LoVo (cell line): ENCODE results near the gene CDC42EP3.

ENCODE experiments used
- DNase-seq: peaks from one replicate; pipeline ENCODE4 v3.0.0-alpha.2; 2016; ENCODE audit warnings: low spot score

The CDC42EP3 gene

DNA sequence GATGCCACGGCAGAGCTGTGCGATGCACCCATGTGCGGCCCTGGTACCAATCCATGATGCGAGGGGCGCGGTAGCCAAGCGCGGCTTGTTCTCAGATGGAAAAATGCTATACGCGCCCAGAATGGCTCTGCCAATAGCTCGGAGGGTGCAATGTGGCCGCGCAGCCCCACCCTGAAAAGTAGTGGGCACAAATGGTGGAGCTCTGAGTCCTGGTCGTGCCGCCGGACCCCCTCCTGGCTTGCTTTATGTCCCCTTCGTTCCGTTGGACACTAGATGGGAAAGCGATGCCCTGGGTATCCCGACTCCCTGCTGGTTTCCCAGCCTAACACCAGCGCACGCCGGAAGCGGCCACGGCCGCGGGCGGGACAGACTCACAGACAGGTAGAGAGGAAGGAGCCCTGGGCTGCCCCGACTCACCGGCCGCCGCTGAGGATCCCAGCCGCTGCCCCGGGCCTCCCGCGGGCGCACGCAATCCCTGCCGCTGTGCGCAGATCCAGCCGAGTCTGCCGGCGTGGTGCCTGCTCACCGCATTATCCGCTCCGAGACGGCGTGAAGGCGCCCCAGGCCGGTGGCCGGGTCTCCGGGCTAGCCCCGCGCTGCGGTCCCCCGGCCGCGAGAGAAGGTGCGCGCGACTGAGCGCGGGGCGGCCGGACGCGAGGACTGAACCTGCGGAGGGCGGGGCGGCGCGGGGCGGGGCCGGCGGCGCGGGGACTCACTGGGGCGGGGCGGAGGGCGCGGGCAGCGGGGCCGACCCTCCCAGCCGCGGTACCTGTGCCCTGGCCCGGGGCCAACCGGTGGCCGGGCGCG, at the start of gene CDC42EP3:
TSS of gene CDC42EP3 (minus strand) at position 634 of the 807 bp plus-strand sequence. CDS start 25,055 bp downstream, outside the sequence.
- DNase-seq = peak; percentile 71

DNA sequence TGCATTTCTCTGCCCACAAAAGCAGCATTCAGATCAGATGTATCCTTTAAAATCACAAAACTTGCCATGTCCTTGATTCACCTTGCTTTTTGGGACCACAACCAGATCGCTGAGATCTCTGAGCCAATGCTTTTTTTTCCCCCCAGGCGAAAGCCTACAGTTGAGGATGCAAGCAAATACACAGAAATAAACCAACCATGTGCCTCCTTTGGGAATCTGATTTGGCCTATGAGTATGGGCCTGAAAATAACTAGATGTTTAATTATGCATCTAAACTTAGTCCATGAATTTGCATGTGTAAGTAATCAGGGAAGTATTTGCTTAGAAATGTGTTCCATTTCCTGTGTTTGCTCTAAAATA, 49.7 kb upstream of the CDC42EP3 start:
- DNase-seq = no peak

GRCh38 chr2:37720533-37721200, 49.2 kb upstream of the CDC42EP3 start:
- no peak for DNase-seq

- no peak for DNase-seq
Measured at GRCh38 chr2:37718515-37719161, 47.2 kb upstream of the CDC42EP3 start.

GRCh38 chr2:37713258-37713700, 41.8 kb upstream of the CDC42EP3 start:
- DNase-seq = peak; percentile 32

GRCh38 chr2:37711831-37712230, 40.4 kb upstream of the CDC42EP3 start:
- DNase-seq = no peak

GRCh38 chr2:37711308-37711731, 39.9 kb upstream of the CDC42EP3 start:
- DNase-seq = peak; percentile 76

- no peak for DNase-seq
Measured at GRCh38 chr2:37709111-37709510, 37.7 kb upstream of the CDC42EP3 start.

DNA sequence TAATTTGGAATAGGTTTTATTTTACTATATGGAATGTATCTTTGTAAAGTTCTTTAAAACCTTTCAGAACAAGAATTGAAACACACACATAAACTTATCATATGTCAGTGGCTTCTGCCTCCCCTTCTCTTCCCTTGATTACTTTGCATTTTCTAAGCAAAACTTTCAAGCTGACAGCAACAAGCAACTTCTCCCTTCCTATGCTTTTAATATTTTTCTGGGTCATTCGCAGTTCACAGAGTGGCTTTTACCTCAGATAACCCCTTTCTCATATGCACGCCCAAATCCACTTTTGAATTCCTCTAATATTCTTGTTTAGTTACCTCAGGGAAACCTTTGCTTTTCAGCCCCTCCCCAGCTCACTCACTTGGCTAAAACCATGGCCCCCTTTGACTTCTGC, 36.7 kb upstream of the CDC42EP3 start:
- DNase-seq = no peak

- DNase-seq = no peak
Measured at GRCh38 chr2:37707393-37707792, 36.0 kb upstream of the CDC42EP3 start.

GRCh38 chr2:37706334-37707183, 35.1 kb upstream of the CDC42EP3 start:
- DNase-seq = no peak

DNA sequence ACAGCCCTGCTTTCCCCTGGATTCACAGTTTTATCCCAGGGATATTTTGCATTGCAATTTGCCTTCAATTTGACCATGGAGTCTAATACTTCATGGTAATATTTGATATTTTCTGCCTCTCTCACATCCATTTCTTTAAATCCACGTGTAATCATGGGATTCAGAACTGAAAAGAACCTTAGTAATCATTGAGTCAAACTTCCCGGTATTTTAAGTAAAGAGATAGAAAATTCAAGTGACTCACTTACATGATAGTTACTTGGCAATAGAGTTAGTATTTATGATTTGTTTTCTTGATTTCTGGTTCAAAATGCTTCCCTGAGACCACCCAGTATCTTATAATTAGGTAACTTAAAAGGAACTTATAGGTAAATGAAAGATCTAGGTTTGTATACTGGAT, 33.7 kb upstream of the CDC42EP3 start:
- no peak for DNase-seq

GRCh38 chr2:37698931-37699481, 27.6 kb upstream of the CDC42EP3 start:
- DNase-seq = no peak

DNA sequence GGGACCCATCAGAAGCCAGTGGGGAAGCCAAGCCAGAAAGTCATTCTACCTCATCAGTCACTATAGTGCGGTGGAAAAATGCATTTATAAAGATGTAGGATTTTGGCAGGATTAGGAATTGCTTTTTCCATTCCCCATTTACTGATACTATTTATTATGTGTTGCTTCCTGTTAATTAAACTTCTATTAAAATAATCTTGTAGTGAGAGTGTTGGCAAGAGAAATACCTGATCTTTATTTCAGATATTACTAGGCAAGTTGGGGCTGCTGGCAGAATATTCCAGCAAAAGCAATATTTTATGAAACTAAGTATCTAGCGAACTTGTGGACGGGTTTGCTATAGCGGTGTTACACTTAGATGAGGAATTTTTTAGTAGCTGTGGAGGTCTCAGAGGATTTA, 23.9 kb upstream of the CDC42EP3 start:
- no peak for DNase-seq

GRCh38 chr2:37692711-37693110, 21.3 kb upstream of the CDC42EP3 start:
- DNase-seq = no peak

GRCh38 chr2:37689751-37690150, 18.3 kb upstream of the CDC42EP3 start:
- no peak for DNase-seq

DNA sequence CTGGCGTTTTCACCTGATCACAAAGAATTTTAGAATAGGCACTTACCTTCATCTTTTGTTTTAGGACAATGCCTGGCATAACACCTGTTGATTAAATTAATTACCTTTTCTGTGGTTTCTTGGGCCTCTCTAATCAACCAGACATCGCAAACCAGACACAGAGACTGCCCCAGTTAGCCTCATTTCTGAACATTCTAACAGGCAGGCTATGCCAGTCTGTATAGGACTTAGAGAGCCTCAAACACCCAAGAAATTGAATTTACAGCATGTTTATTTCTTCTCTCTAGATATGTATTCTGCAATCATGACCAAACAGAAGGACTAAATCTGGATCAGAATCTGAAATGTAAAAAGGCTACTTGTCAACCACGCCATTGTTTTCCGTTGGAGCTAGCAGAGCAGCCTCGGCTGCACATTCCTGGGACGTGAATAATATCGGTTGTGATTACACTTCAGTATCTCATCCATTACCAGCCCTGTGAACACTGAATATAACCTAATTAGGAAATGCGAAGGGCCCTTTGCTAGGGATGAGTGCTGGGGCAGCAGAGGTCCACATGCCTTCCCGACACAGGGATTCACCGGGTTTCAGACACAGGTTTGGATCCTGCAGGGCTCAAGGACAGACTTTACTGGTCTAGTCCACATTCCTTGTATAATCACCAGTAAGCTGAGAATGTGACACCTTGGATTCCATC, 17.5 kb upstream of the CDC42EP3 start:
- no peak for DNase-seq

GRCh38 chr2:37686792-37687526, 15.5 kb upstream of the CDC42EP3 start:
- no peak for DNase-seq

GRCh38 chr2:37684809-37685208, 13.4 kb upstream of the CDC42EP3 start:
- no peak for DNase-seq
